Muscle of back (tissue), 11 donors: ENCODE data around the gene RPF1. TPM values are rescaled to one million over a fixed set of nuclear protein-coding genes. Genes with fewer than 3 reads are reported as not detected.
"Not testable (repeated sequence)": the region's sequence is repeated elsewhere in the genome, so short reads cannot be mapped to it uniquely, and the experiment has no call there.

ENCODE experiments used
- DNase-seq, 3 donors: peaks; one replicate each; pipeline versions ENCODE4 v3.0.0 to v3.0.0-alpha.2; 2013
- polyA plus RNA-seq, 10 donors: library from polyadenylated mRNA; unstranded; fragments of 120-200 nt; gene quantifications; one replicate each; pipeline ENCODE4 v1.2.1, GENCODE V29; 2013; ENCODE audit not compliant: insufficient read length in 10 of 10

Gene RPF1
- polyA plus RNA-seq, 10 donors, result 28.5 to 37.6 (median 31.9) TPM

DNA sequence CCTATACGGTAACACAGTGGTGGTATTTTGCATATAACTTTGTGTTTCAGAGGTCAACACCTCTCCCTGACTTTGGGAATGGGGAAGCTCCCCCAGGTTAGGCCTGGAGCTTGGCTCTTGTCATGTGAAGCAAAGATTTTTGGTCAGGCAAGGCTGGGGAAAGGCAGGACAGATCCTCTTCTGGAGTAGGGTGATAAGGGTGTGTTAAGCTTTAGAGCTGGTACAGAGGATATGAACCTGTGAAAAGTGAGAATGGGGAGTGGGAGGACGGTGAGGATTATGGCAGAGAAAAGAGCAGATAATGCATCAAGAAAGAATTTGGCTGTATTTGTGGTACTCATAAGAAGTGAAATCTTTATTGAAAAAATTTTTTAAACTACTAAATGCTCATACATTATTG is 2.3 kb downstream of the RPF1 start:
- DNase-seq, result no peak

DNA sequence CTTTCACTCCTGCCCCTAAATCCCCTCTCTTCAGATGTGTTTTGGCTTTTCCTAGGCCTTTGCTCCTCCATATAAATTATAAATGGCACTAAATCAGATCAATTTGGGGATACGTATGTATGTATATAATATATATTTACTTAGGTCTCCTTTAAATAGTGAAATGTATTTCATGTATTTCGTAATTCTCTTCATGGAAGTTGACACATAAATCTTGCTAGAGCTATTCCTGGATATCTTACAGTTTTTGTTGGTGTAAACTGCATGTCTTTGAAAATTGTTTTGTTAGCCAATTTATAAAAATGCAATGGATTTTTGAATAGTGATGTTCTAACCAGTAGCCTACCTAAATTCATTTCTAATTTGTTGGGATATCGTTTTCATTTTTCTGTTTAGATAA is 9.0 kb downstream of the RPF1 start:
- DNase-seq, result no peak

DNA sequence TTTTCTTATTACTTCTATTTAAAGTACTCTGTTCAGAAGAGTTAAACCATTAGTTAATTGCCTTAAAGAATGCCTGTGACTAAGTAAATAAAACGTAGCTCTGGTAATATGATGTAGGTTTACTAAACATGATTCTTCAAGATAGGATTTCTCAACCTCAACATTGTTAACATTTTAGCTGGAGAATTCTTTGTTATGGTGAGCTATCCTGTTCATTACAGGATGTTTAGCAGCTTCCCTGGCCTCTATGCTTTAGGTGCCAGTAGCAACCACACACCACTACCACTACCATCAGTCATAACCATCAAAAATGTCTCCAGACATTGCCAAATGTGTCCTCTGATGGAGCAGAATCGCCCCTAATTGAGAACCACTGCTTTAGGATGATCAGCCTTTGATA is 10.7 kb downstream of the RPF1 start:
- no peak for DNase-seq

DNA sequence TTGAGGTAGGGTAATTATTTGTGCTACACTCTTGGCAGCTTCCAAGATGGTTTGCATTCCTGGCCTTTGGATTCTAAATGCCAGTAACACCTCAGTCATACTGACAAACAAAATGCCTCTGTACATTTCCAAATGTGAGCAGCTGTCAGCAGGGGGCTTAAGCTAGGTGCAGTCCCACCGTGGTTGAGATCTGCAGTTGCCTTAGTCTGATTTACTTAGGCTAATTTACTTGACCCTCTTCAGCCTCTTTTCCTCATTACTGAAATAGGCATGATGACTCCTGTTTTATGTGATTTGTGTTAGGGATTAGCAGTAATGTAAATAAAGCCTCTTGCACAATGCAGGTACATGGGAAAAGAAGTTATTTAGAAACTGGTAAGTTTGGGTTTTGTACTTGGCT is 13.7 kb downstream of the RPF1 start:
- no peak for DNase-seq

DNA sequence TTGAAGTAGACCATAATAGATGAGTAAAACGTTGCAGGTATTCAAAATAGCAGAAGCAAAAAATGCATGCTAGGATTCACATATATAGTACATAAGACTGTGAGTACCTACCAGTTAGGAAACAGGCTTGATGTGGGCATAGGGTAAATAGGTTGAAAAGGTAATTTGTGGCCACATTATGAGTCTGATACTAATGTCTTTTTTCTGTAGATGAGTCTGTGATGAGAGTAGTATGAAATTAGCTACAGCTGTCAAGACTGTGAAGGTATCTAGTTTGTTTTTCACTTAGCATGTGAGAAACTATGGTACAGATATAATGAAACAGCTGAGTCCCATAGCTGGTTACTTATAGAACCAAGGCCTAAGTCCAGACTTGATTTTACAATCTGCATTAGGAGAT is 14.7 kb downstream of the RPF1 start:
- DNase-seq, result no peak

DNA sequence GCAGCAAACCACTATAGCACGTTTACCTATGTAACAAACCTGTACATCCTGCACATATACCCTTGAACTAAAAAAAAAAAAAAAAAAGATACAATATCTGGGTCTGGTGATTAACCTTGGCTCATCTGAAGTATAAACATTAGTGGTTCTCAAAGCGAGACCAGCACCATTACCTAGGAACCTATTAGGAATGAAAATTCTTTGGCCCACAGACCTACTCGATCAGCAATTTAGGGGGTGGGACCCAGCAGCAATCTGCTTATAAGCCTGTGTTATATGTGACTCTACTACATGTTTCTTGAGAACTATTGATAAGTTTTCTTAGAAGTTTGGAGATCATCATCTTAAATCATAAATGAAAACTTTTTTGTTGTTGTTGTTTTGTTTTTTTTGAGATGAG is 17.4 kb downstream of the RPF1 start:
- no peak for DNase-seq

DNA sequence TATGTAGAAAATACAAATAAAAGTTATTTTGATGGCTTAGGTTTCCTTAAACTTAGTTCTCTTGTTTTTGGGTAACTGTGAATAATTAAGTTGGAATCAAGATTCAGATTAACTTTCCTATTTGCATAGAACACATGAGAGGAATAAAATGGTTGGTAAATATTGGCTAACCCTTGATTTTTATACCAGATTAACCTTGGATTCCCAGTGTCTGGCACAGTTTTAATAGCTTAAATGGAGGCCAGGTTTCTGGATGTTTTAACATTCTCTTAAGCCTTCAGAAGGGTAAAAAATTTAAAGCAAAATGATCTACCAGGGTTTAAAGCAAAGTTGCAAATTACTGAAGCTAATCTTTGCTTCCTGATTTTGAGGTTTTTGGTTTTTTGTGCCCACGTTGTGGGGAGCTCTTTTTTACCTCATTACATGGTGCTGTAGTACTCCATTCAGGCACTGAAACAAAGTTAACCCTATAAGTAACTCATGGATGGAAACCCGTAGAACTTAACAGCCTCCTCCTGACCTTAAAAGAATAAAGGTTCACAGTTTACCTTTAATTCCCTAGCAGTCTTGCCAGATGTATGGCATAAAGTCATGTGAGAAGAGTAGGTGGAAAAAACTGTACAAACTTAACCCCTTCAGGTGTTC is 18.7 kb downstream of the RPF1 start:
- DNase-seq, result no peak

DNA sequence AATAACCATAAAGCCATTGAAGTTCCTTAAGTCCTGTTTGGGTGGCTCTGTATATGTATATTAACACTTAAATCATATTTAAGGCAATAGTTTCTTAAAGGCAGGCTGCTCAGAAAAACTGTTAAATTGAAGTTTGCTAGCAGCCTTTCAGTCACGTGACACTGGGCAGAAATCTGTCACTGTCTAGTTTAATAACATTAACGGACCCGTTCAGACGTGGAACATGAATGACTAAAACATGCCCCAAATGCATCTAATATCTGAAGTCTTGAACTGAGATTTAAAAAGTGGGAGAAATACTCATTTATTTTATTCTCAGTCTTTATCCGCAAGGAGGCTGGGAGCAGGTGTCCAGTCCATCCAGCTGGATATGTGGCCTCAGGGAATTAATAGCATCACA is 23.9 kb downstream of the RPF1 start:
- peak in 1 of 3 donors; percentile 16 for DNase-seq

DNA sequence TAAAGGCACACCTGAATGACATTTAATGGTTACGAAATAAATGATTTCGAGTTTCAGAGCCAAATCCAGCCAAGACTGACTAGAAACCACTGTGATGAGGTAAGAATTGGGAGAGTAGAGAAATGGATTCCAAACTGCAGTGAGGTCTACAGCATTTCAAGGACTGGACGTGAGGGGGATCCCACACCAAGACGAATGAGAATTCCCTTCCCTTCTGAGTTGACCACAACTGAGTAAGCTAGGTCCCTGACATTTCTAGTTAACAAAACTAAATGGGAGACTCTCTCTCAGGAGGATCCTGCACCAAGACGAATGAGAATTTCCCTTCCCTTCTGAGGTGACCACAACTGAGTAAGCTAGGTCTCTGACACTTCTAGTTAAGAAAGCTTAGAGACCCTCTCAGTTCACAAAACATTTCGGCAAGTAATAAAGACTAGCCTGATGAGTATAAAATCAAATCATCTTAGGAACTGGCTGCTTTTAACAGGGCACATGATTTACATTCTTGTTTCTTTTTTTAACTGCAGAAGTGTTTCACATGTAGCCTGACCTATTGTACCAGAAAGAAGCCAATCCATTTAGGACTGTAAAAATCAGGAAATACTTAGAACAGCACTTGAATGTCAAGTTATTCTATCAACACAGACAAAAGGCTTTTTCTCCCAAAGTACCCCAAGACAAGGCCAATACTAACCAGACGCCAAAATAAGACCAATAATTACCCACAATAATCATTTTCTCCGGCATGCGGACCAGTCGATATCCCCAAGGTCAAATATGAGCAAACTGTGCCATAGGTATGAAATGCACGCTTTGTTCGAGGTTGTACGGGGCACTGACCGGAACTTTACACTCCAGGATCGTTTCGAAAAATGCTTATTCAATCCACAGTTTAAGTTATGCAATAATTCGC is 25.8 kb downstream of the RPF1 start:
- DNase-seq, result peak; percentile 18 to 52 (median 35)

DNA sequence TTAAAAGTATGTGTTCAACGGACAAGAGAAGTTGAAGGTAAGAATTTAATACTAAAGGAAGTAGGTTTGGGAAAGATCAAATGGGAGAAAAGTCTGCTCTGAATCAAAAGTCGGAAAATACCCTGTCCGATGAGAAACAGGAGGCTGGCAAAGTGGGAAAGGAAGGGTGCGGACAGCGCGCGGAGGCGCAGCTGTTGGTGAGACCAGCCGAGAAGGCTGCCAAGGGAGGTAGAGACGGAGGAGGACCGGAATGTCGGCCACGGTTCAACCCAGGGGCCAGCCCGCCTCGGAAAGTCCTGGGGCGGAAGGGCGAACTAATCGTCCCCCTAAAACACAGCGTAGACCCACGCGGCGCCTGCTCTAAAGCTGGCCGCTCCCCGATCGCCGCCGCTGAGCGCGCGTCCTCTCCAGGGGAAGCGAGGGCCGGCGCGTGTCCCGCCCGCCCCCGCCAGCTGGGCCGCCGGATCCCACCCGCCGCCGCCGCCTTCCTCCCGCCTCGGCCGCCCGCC is 26.5 kb downstream of the RPF1 start:
- peak; percentile 56 to 97 (median 79) for DNase-seq

DNA sequence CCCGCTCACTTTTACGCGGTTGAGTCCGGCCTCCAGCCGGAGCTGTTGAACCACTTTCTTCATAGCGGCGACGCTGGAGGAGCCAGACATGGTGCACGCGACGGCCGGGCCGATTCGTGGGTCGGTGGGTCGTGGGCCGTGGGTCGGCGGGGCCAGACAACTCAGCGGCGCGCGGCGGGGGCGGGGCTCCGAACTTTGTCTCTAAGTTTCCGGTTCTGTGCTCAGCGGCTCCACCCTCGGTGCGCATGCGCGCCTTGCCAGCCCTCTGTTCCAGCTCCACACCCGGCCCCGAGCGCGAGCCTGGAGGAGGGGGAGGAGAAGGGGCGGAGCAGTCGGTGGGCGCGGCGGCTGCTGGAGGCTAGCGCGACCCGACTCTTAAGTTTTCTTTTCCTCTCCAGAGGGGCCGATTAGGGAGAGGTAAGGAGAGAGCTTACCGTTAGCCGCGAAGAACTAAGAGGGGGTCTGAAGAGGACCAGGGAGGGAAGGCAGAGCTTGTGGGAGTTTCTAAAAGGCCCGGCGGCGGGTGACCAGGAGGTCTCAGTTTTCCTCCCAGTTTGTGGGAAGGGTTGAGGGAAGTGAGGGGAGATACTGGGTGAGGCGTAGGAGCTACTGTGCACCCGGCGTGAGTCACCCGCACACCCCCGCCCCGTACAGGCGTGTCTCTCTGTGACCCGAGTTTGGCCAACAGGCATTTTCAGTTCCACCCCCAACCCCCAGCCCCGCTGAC is 27.1 kb downstream of the RPF1 start, which contains the start of the genes GNG5 and SPATA1:
GNG5 (minus strand) TSS at position 580 of the 727 bp plus-strand sequence; CDS start at position 90, 490 bp downstream.
SPATA1 (plus strand) TSS at position 385 of the 727 bp plus-strand sequence. CDS start 9,974 bp downstream, outside the sequence.
- peak; percentile 98 to 99 (median 99) for DNase-seq

DNA sequence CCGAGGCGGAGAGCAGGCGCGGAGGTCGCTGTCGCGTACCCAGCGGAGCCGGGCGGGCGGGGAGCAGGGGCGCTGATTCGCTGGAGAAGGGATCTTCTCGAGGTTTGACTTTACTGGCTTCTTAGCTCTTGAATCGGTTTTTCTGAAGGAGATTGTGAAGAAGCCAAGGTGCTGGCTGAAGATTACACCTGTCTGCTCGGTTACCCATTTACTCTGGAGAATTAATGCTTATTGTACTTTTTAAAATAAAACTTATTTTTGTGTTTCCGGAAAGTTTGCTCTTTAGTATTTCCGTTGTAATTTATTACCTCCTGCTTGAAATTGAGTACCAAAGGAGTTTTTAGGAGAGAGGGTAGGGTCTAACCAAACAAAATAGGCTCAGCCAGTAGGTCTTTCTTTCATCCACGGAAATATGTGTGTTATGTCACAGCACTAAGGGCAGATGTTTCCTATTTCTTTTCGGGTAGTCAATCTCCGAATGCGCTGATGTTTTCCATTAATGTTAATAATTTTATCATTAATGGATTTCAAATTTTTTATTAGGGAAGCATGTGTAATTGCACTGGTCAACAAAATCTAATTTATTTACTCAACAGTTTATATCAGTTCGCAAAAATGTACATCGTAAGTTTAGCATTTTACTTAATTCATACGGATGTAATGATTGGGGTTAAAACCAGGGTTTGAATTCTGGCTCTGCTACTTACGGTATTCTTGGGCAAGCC is 27.8 kb downstream of the RPF1 start:
- DNase-seq, result peak in 1 of 3 donors; percentile 3

DNA sequence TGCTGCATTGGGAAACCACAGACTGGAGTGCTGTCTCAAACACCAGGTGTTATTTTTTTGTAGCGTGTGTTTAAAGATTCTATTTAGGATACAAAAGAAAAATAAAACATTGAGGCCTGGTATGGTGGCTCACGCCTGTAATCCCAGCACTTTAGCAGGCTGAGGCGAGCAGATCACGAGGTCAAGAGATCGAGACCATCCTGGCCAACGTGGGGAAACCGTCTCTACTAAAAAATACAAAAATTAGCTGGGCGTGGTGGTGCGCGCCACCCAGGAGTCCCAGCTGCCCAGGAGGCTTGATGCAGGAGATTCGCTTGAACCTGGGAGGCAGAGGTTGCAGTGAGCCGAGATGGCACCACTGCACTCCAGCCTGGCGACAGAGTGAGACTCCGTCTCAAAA is 28.8 kb downstream of the RPF1 start:
- DNase-seq, result not testable (repeated sequence)

DNA sequence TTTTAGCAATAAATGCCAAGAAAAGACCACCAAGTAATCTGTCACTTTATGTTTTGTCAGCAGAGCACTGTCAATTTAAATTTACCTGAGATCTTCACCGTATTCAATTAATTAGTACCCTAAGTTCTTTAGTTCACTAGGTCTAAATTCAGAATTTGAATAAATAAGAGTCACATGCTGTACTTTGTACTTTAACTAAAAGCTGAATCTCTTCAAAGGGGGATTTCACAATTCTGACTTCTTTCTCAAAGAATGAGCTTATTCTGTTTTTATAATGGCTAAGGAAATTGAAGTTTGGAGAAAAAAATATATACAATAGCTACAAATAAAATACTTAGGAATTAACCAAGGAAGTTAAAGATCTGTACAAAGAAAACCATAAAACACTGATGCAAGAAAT is 29.4 kb downstream of the RPF1 start:
- no peak for DNase-seq

DNA sequence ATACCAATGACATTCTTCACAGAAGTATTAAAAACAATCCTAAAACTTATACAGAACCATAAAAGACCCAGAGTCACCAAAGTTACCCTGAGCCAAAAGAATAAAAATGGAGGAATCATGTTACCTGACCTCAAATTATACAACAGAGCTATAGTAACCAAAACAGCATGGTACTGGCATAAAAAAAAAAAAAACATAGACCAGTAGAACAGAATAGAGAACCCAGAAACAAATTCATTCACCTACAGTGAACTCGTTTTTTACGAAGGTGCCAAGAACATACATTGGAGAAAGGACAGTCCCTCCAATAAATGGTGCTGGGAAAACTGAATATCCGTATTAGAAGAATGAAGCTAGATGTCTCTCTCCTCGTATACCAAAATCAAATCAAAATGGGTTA is 30.0 kb downstream of the RPF1 start:
- DNase-seq, result no peak

DNA sequence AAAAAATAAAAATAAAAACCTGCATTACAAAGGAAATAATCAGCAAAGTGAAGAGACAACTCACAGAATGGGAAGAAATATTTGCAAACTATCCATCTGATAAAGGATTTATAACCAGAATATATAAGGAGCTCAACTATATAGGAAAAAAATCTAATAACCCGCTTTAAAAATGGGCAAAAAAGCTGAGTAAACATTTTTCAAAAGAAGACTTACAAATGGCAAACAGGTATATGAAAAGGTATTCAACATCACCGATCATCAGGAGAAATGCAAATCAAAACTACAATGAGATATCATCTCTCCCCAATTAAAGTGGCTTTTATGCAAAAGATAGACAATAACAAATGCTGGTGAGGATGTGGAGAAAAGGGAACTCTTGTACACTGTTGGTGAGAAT is 31.1 kb downstream of the RPF1 start:
- DNase-seq, result no peak

DNA sequence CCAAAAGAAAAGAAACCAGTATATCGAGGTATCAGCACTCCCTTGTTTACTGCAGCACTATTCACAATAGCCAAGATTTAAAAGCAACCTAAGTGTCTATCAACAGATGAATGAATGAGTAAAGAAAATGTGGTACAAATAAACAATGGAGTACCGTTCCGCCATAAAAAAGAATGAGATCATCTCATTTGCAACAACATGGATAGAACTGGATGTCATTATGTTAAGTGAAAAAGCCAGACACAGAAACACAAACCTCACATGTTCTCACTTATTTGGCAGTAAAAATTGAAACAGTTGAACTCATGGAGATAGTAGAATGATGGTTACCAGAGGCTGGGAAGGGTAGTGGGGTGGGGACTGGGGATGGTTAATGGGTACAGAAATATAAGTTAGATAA is 31.6 kb downstream of the RPF1 start:
- DNase-seq, result no peak

DNA sequence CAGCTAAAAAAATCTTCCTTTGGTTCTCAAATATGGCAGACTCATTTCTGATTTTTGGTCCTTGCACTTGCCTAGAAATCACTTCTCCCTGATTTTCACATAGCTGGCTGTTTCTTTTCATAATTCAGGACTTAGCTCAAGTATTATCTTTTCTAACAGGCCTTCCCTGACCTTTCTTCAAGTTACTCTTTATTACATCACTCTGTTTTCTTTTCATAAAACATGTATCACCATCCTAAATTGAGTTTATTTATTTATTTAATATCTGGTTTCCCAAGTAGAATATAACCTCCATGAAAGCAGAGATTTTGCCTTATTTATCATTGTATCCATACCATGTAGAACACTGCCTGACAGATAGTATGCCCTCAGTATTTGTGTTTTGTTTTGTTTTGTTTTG is 45.5 kb downstream of the RPF1 start:
- DNase-seq, result no peak

DNA sequence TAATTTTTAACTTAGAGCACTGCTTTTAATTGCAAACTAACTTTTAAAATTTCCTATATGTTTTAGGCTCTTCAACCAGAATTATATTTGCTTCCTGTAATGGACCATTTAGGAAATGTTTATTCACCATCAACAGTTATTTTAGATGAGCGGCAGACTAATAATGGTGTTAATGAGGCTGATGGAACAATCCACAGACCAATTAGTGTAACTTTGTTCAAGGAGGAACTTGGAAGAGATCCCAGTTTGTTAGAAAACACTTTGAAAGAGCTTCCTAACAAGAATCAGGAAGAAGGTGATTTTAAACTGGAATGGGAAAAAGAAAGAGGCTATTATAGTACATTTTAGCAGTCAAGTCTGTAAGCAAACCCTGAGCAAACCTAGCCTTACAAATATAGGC is 46.7 kb downstream of the RPF1 start:
- no peak for DNase-seq

DNA sequence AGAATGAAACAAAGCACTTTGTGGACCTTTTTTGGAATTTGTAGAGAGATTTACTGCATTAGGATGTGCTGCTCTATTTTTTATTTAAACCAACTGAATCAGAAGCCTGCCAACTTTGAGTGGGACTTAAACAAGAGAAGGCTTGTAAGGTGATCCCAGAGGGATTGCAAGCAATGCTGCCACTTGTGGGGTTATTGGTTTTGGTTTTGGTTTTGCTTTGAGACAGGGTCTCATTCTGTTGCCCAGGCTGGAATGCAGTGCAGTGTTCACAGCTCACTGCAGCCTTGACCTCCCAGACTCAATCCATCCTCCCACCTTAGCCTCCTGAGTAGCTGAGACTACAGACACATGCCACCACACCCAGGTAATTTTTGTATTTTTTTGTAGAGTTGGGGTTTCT is 59.5 kb downstream of the RPF1 start:
- no peak for DNase-seq

DNA sequence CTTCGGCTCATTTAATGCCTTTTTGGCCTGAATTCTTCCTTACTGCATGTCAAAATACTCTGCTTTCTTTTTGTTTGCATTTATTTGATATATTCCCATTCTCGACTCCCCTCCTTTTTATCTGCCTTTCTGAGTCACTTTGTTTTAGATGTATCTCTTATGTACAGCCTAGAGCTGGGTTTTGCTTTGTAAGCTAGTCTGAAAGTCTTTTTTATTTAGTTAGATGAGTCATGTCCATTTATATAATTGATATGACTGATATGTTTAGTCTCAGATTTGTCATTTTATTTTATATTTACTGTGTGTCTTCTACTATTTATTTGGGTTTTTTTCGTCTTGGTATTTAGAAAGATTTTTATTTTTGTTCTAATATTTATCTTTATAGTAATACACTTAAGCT is 60.9 kb downstream of the RPF1 start:
- no peak for DNase-seq
